Calu3 (cell line): ENCODE measurements around the gene MCM5. TPM values are rescaled to one million over a fixed set of nuclear protein-coding genes. Genes with fewer than 3 reads are reported as not detected.

Experiments used
- BruUV-seq: library from RNA; stranded (reverse); fragments of 400-500 nt; replicated peaks from 2 replicates; lab custom pipeline; 2021; lab: Mats Ljungman, UMichigan
- CTCF ChIA-PET: fragments of 300-600 bp; sonication (Branson Sonifier 250); formaldehyde crosslinking; loops from one replicate; lab custom pipeline; 2022; ENCODE audit warnings: antibody characterized with exemption; lab: Charles Lee
- DNase-seq: peaks from one replicate; pipeline ENCODE4 v3.0.0; 2022
- H3K27ac Mint-ChIP-seq: one replicate; pipeline ENCODE4 v1.8.0; 2022; ENCODE audit warnings: mixed read lengths; ENCODE audit not compliant: unreplicated experiment
- H3K27me3 Mint-ChIP-seq: one replicate; pipeline ENCODE4 v1.8.0; 2022; ENCODE audit warnings: mixed read lengths; ENCODE audit not compliant: unreplicated experiment
- H3K36me3 Mint-ChIP-seq: one replicate; pipeline ENCODE4 v1.8.0; 2022; ENCODE audit warnings: mild to moderate bottlenecking, moderate library complexity, mixed read lengths; ENCODE audit not compliant: insufficient read depth, unreplicated experiment
- H3K4me1 Mint-ChIP-seq: one replicate; pipeline ENCODE4 v1.8.0; 2022; ENCODE audit warnings: mild to moderate bottlenecking, low read depth, mixed read lengths; ENCODE audit not compliant: unreplicated experiment
- H3K4me3 Mint-ChIP-seq: one replicate; pipeline ENCODE4 v1.8.0; 2022; ENCODE audit warnings: mild to moderate bottlenecking, low read depth, moderate library complexity, mixed read lengths; ENCODE audit not compliant: unreplicated experiment
- H3K9me3 Mint-ChIP-seq: one replicate; pipeline ENCODE4 v1.8.0; 2022; ENCODE audit warnings: low read depth, mixed read lengths; ENCODE audit not compliant: unreplicated experiment
- intact Hi-C: fragments of 100-400 bp; cut with micrococcal nuclease; formaldehyde crosslinking; loops from one replicate; pipeline ENCODE4 v1.10.0; 2022; ENCODE audit not compliant: unreplicated experiment
- total RNA-seq: library from RNA; stranded (reverse); gene quantifications from 2 replicates; pipeline ENCODE4 v1.2.3, GENCODE V29; 2022
- TF ChIP-seq, protein P1 (sequence below): fragments of 200-600 bp; IDR thresholded peaks from one replicate; pipeline ENCODE4 v1.8.0; 2022; ENCODE audit warnings: antibody characterized with exemption; ENCODE audit not compliant: unreplicated experiment

The MCM5 gene
- total RNA-seq, 1 experiment from 2014 or later: 88.4 TPM

- H3K36me3 Mint-ChIP-seq: no peaks in the 10 kb centered on the region
- H3K27me3 Mint-ChIP-seq: no peaks in the 10 kb centered on the region
- TF ChIP-seq, protein P1, sequence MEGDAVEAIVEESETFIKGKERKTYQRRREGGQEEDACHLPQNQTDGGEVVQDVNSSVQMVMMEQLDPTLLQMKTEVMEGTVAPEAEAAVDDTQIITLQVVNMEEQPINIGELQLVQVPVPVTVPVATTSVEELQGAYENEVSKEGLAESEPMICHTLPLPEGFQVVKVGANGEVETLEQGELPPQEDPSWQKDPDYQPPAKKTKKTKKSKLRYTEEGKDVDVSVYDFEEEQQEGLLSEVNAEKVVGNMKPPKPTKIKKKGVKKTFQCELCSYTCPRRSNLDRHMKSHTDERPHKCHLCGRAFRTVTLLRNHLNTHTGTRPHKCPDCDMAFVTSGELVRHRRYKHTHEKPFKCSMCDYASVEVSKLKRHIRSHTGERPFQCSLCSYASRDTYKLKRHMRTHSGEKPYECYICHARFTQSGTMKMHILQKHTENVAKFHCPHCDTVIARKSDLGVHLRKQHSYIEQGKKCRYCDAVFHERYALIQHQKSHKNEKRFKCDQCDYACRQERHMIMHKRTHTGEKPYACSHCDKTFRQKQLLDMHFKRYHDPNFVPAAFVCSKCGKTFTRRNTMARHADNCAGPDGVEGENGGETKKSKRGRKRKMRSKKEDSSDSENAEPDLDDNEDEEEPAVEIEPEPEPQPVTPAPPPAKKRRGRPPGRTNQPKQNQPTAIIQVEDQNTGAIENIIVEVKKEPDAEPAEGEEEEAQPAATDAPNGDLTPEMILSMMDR: no peak
- H3K4me3 Mint-ChIP-seq: no peak overlapping the region
- no peaks in the 10 kb centered on the region for H3K4me1 Mint-ChIP-seq
- no peak overlapping the region for H3K27ac Mint-ChIP-seq
- no peak for DNase-seq
- intact Hi-C loops: no loop called here
- peaks cover 7% of the 10 kb centered on the region for H3K9me3 Mint-ChIP-seq
- no TSS peak for BruUV-seq
- CTCF ChIA-PET: no interaction called here
Observed at GRCh38 chr22:35439365-35439717, 39.4 kb downstream of the MCM5 start.

GRCh38 chr22:35440129-35440528 lies 40.2 kb downstream of the MCM5 start:
- DNase-seq: no peak
- intact Hi-C loops: no loop called here
- peaks cover 7% of the 10 kb centered on the region for H3K9me3 Mint-ChIP-seq
- no peaks in the 10 kb centered on the region for H3K27me3 Mint-ChIP-seq
- BruUV-seq: no TSS peak
- no peak overlapping the region for H3K27ac Mint-ChIP-seq
- no peaks in the 10 kb centered on the region for H3K4me1 Mint-ChIP-seq
- H3K36me3 Mint-ChIP-seq: no peaks in the 10 kb centered on the region
- H3K4me3 Mint-ChIP-seq: no peak overlapping the region
- CTCF ChIA-PET: interaction anchor here (0.7 kb wide), 1 partner anchor 58 kb away, joined by 6 read pairs; no protein-coding TSS in a partner anchor
- TF ChIP-seq, protein P1: no peak

DNA sequence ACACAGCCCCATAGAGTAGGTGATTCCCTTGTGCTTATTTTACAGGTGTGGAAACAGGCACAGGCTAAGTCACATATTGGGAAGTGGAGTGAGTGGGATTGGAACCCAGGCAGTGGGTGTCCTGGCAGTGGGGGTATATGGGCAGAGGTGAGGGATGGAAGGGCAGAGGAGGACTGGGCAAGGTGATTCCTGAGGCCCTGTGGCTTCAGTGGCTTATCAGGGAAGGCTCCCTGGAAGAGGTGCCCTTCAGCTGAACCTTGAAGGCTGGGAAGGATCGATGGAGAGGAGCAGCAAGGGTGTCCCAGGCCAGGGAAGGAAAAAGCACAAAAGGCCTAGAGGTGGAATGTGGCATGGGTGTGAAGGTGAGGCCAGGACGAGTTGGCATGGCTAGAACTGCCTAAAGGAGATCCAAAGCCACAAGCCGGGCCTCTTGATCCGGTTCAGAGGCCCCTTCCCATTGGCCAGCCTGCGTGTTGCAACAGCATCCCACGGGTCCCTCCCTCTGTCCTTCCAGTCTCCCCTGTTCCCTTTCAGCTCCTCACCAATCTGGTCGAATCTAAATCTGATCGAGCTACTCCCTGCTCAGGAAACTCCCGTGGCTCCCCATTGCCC lies 41.7 kb downstream of the MCM5 start:
- H3K4me3 Mint-ChIP-seq: no peak overlapping the region
- H3K9me3 Mint-ChIP-seq: peaks cover 7% of the 10 kb centered on the region
- no TSS peak for BruUV-seq
- H3K27me3 Mint-ChIP-seq: no peaks in the 10 kb centered on the region
- intact Hi-C loops: no loop called here
- H3K4me1 Mint-ChIP-seq: no peaks in the 10 kb centered on the region
- CTCF ChIA-PET: no interaction called here
- DNase-seq: no peak
- no peaks in the 10 kb centered on the region for H3K36me3 Mint-ChIP-seq
- TF ChIP-seq, protein P1: no peak
- no peak overlapping the region for H3K27ac Mint-ChIP-seq

GRCh38 chr22:35442471-35442870 lies 42.5 kb downstream of the MCM5 start:
- no TSS peak for BruUV-seq
- Mint-ChIP-seq H3K27me3 (no peaks in the 10 kb centered on the region), H3K4me1 (no peaks in the 10 kb centered on the region), H3K27ac (no peak overlapping the region), H3K9me3 (peaks cover 7% of the 10 kb centered on the region), H3K36me3 (no peaks in the 10 kb centered on the region), H3K4me3 (no peak overlapping the region)
- TF ChIP-seq, protein P1: no peak
- intact Hi-C loops: no loop called here
- DNase-seq: no peak
- CTCF ChIA-PET: no interaction called here
